OCI-LY3 (cell line): Measurements from ENCODE around the gene RABL6.
"Not testable (repeated sequence)": the region's sequence is repeated elsewhere in the genome, so short reads cannot be mapped to it uniquely, and the experiment has no call there.

ENCODE experiments used
- H2AFZ ChIP-seq: fragments of 200-600, 300-600 bp; shearing (Covaris generic); 2 replicates; pipeline ENCODE4 v1.6.0; 2014; ENCODE audit warnings: antibody characterized with exemption, low read depth, low read length
- H3K27ac ChIP-seq: fragments of 200-600, 300-600 bp; sonication (generic); 2 replicates; pipeline ENCODE4 v1.5.1; 2014; ENCODE audit warnings: mild to moderate bottlenecking, low read length, moderate library complexity, mixed read lengths
- H3K27me3 ChIP-seq: fragments of 200-600, 300-600 bp; sonication (generic); 2 replicates; pipeline ENCODE4 v1.6.1; 2014; ENCODE audit warnings: low read depth, low read length, mixed read lengths
- H3K36me3 ChIP-seq: fragments of 200-600, 300-600 bp; sonication (generic); replicated peaks from 2 replicates; pipeline ENCODE3; 2014; ENCODE audit warnings: low read depth, low read length, mixed read lengths
- H3K4me1 ChIP-seq: fragments of 300-600, 200-600 bp; sonication (generic); 2 replicates; pipeline ENCODE4 v1.6.1; 2014; ENCODE audit warnings: low read length, mixed read lengths
- H3K4me2 ChIP-seq: fragments of 200-600, 300-600 bp; sonication (generic); 2 replicates; pipeline ENCODE4 v1.6.1; 2014; ENCODE audit warnings: low read length, mixed read lengths
- H3K4me3 ChIP-seq: fragments of 300-600, 200-600 bp; sonication (generic); 2 replicates; pipeline ENCODE4 v1.5.1; 2014; ENCODE audit warnings: antibody characterized with exemption, mild to moderate bottlenecking, low read length, moderate library complexity
- H3K79me2 ChIP-seq: fragments of 300-600, 200-600 bp; shearing (Covaris generic); 2 replicates; pipeline ENCODE4 v1.6.1; 2014; ENCODE audit warnings: mild to moderate bottlenecking, low read length, mixed read lengths
- H3K9ac ChIP-seq: fragments of 300-600, 200-600 bp; shearing (Covaris generic); 2 replicates; pipeline ENCODE4 v1.6.0; 2014; ENCODE audit warnings: mild to moderate bottlenecking, low read length, moderate library complexity
- H3K9me3 ChIP-seq: fragments of 200-600, 300-600 bp; shearing (Covaris generic); 2 replicates; pipeline ENCODE4 v1.6.1; 2014; ENCODE audit warnings: low read length, mixed read lengths; ENCODE audit not compliant: insufficient read depth
- H4K20me1 ChIP-seq: fragments of 200-600, 300-600 bp; sonication (generic); 2 replicates; pipeline ENCODE4 v1.6.1; 2016; ENCODE audit warnings: low read length, mixed read lengths; ENCODE audit not compliant: insufficient read depth
- CTCF ChIP-seq: fragments of 200-600, 300-600 bp; sonication (generic); IDR thresholded peaks from 2 replicates; pipeline ENCODE4 v1.5.1; 2014; ENCODE audit warnings: antibody characterized with exemption, low read length, low read depth
- EZH2phosphoT487 ChIP-seq: fragments of 200-600 bp; shearing (Covaris generic); IDR thresholded peaks from 2 replicates; pipeline ENCODE4 v1.6.1; 2018; ENCODE audit warnings: antibody characterized with exemption, mixed run types, low read depth

RABL6 gene

GRCh38 chr9:136793086-136793946 lies 14.4 kb upstream of the RABL6 start:
- H3K27ac ChIP-seq: no peak overlapping the region
- H3K9ac ChIP-seq: no peak overlapping the region
- H3K27me3 ChIP-seq: peaks cover 16% of the 10 kb centered on the region
- no peaks in the 10 kb centered on the region for H3K79me2 ChIP-seq
- H3K4me2 ChIP-seq: no peak overlapping the region
- TF ChIP-seq EZH2phosphoT487 (no peak), CTCF (no peak)
- H4K20me1 ChIP-seq: no peaks in the 10 kb centered on the region
- no peak overlapping the region for H3K4me3 ChIP-seq
- peaks cover 33% of the 10 kb centered on the region for H3K4me1 ChIP-seq
- H3K9me3 ChIP-seq: no peaks in the 10 kb centered on the region
- H3K36me3 ChIP-seq: peaks cover 6% of the 10 kb centered on the region
- H2AFZ ChIP-seq: no peak overlapping the region

DNA sequence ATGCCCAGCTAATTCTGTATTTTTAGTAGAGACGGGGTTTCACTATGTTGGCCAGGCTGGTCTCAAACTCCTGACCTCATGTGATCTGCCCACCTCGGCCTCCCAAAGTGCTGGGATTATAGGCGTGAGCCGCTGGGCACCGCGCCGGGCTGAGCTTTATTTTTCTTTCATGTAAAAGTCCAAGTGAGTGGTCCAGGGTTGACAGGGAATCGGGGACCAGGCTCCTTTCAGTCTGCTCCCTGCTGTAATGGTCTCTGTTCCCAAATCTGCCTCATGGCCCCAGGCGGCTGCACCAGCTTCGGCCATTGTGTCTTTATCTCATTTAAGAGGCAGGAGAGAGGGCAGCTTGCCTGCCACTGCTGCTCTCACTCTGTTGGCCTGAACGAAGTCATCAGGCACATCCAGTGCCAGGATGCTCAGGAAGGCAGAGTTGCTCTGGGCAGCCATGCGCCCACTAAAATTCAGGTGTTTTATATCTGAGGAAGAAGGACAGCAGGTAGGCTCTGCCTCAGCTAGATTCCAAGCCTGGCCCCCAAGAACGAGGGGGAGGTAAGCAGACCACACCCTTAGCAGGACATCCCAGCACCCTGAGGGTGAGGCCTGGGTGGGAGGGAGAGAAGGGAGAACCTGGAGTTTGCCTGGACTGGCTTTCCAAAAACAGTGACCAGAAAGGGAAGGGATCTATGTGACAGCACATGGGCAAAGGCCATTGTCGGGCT lies 13.3 kb upstream of the RABL6 start:
- H3K27ac ChIP-seq: no peak overlapping the region

DNA sequence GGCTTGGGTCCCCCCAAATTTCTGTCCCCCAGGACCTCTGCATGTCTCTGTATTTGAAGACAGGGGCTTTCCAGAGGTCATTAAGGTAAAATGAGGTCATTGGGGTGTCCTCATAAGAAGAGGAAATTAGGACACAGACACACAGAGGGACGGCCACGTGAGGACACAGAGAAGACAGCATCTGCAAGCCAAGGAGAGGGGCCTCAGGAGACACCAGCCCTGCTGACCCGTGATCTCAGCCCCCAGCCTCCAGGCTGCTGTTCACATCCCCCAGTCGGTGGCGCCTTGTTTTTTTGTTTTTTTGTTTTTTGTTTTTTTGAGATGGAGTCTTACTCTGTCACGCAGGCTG lies 12.8 kb upstream of the RABL6 start:
- no peaks in the 10 kb centered on the region for H4K20me1 ChIP-seq
- H3K9me3 ChIP-seq: no peaks in the 10 kb centered on the region
- no peak overlapping the region for H3K9ac ChIP-seq
- no peak overlapping the region for H3K27ac ChIP-seq
- no peak overlapping the region for H3K4me3 ChIP-seq
- no peak overlapping the region for H3K4me2 ChIP-seq
- H3K4me1 ChIP-seq: peaks cover 24% of the 10 kb centered on the region
- no peak overlapping the region for H2AFZ ChIP-seq
- no peak for TF ChIP-seq EZH2phosphoT487
- no peak for TF ChIP-seq CTCF
- H3K27me3 ChIP-seq: peaks cover 28% of the 10 kb centered on the region
- H3K79me2 ChIP-seq: no peaks in the 10 kb centered on the region
- peaks cover 6% of the 10 kb centered on the region for H3K36me3 ChIP-seq

More for the DNA sequence above, 13.3 kb upstream of the RABL6 start:
- H3K4me3 ChIP-seq: no peak overlapping the region
- H3K36me3 ChIP-seq: peaks cover 6% of the 10 kb centered on the region
- H3K9me3 ChIP-seq: no peaks in the 10 kb centered on the region
- no peaks in the 10 kb centered on the region for H3K79me2 ChIP-seq
- no peak overlapping the region for H3K4me2 ChIP-seq
- no peak for TF ChIP-seq EZH2phosphoT487
- TF ChIP-seq CTCF: no peak
- H3K27me3 ChIP-seq: peaks cover 27% of the 10 kb centered on the region
- no peaks in the 10 kb centered on the region for H4K20me1 ChIP-seq
- H3K9ac ChIP-seq: no peak overlapping the region
- peaks cover 25% of the 10 kb centered on the region for H3K4me1 ChIP-seq
- no peak overlapping the region for H2AFZ ChIP-seq

DNA sequence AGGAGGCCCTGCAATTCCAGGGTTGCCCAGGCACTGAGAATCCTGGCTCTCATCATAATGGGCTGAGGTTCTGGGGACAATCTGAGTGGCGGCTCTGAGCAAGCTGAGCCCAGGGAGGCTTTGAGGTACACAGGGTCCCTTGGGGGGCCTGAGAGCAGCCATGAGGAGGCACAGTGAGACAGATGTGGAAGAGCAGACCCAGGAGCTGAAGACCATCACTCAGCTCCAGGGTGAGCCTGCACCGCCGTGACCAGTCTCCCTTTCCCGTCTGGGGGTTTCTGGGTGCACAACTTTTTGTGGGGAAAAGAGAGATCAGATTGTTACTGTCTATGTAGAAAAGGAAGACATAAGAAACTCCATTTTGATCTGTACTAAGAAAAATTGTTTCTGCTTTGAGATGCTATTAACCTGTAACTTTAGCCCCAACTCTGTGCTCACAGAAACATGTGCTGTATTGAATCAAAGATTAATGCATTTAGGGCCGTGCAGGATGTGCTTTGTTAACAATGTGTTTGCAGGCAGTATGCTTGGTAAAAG lies 11.4 kb upstream of the RABL6 start, which contains the start of gene CCDC183:
TSS of gene CCDC183 (plus strand) at position 101 of the 537 bp plus-strand sequence. CDS start at position 161, 60 bp downstream.
- H3K9me3 ChIP-seq: no peaks in the 10 kb centered on the region
- H3K4me1 ChIP-seq: peaks cover 28% of the 10 kb centered on the region
- H2AFZ ChIP-seq: no peak within 1 kb of the TSS
- H3K27ac ChIP-seq: no peak within 1 kb of the TSS
- H3K4me3 ChIP-seq: no peak within 1 kb of the TSS
- no peak within 1 kb of the TSS for H3K9ac ChIP-seq
- peaks cover 6% of the 10 kb centered on the region for H3K36me3 ChIP-seq
- no peak within 1 kb of the TSS for H3K4me2 ChIP-seq
- H3K27me3 ChIP-seq: peaks cover 34% of the 10 kb centered on the region
- TF ChIP-seq EZH2phosphoT487 (no peak), CTCF (no peak)
- H4K20me1 ChIP-seq: peaks cover 7% of the 10 kb centered on the region; the same call in 1 of the 2 replicates
- no peaks in the 10 kb centered on the region for H3K79me2 ChIP-seq

DNA sequence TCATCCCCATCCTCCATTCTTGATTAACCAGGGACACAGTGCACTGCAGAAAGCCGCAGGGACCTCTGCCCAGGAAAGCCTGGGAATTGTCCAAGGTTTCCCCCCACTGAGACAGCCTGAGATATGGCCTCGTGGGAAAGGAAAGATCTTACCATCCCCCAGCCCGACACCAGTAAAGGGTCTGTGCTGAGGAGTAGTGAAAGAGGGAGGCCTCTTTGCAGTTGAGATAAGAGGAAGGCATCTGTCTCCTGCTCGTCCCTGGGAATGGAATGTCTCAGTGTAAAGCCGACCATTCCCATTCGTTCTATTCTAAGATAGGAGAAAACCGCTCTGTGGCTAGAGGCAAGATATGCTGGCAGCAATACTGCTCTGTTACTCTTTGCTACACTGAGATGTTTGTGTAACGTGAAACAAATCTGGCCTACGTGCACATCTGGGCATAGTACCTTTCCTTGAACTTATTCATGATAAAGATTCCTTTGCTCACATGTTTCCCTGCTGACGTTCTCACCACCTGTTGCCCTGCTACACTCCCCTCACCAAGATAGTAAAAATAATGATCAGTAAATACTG lies 10.9 kb upstream of the RABL6 start:
- H3K9me3 ChIP-seq, H3K9ac ChIP-seq, H3K4me3 ChIP-seq, H3K27ac ChIP-seq, H2AFZ ChIP-seq, H3K4me2 ChIP-seq, H3K79me2 ChIP-seq, H4K20me1 ChIP-seq, H3K36me3 ChIP-seq: not testable (repeated sequence)
- Histone ChIP-seq H3K4me1 (peaks cover 30% of the 10 kb centered on the region), H3K27me3 (peaks cover 35% of the 10 kb centered on the region)
